C1 segment of cervical spinal cord (tissue), 14 donors: ENCODE results near the gene PRTG.

Source experiments
- DNase-seq, 14 donors: peaks; one replicate each; lab custom pipeline; 2025; lab: John Stamatoyannopoulos, UW

The PRTG gene

DNA sequence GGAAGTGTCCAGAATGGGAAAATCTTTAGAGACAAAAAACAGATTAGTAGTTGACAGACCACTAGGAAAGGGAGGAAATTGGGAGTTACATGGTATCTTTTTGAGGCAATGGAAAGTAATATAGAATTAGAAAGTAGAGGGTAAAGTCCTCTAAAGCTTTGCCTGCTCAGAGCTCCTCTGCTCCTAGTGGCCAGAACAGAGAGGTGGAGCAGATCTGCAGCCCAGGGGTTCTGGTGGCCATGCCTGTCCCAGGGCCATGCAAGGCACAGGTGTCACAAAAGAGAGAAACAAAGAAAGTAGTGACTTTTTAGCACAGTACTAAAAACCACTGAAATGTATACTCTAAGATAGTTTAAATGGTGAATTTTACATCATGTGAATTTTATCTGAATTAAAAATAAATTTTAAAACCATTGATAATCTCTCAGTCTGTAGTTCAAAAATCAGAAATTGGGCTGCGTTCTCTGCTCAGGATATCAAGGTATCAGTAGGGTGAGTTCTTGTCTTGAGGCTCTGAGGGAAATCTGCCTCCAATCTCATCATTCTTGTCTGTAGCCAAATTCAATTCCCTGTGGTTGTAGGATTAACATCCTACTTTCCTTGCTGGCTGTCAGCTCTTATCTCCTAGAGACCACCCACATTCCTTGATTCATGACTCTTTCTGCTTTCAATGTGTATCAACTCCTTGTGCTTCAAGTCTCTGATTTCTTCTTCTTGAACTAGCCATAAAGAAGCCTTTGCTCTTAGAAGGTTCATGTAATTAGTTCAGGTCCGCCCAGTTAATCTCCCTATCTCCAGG is 178.4 kb downstream of the PRTG start:
- DNase-seq: no peak

DNA sequence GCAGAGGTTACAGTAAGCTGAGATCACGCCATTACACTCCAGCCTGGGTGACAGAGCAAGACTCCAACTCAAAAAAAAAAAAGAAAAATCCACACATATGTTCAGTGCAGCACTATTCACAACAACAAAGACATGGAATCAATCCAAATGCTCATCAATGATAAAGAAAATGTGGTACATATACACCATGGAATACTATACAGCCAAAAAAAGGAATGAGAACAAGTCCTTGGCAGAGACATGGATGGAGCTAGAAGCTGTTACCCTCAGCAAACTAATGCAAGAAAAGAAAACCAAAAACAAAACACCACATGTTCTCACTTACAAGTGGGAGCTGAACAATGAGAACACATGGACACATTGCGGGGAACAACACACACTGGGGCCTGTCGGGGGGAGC is 180.4 kb downstream of the PRTG start:
- no peak for DNase-seq
